Ascending aorta (tissue), 2 donors: ENCODE measurements around the gene GFOD2. TPM values are rescaled to one million over a fixed set of nuclear protein-coding genes. Genes with fewer than 3 reads are reported as not detected.
"Not testable (repeated sequence)": the region's sequence is repeated elsewhere in the genome, so short reads cannot be mapped to it uniquely, and the experiment has no call there.

ENCODE experiments used
- DNase-seq, 2 donors: peaks; one replicate each; pipeline ENCODE4 v3.0.0-alpha.2; 2019; ENCODE audit warnings: low spot score in 2 of 2
- H3K27ac ChIP-seq, 2 donors: fragments of 200-600 bp; sonication (generic); one replicate each; pipeline ENCODE4 v1.5.1; 2016 to 2017; ENCODE audit warnings: mild to moderate bottlenecking in 1 of 2
- H3K27me3 ChIP-seq: fragments of 200-600 bp; sonication (generic); one replicate; pipeline ENCODE4 v1.5.1; 2017
- H3K36me3 ChIP-seq, 2 donors: fragments of 200-600 bp; sonication (generic); one replicate each; pipeline ENCODE4 v1.5.1; 2016
- H3K4me1 ChIP-seq, 2 donors: fragments of 200-600 bp; sonication (generic); one replicate each; pipeline ENCODE4 v1.5.1; 2016 to 2017; ENCODE audit warnings: mild to moderate bottlenecking in 1 of 2
- H3K4me3 ChIP-seq, 2 donors: fragments of 200-600 bp; sonication (generic); one replicate each; pipeline ENCODE4 v1.5.1; 2016 to 2017; ENCODE audit warnings: mild to moderate bottlenecking in 1 of 2
- H3K9me3 ChIP-seq, 2 donors: fragments of 200-600 bp; sonication (generic); one replicate each; pipeline ENCODE4 v1.5.1; 2016
- intact Hi-C: fragments of 100-400 bp; cut with DNase I; formaldehyde crosslinking; loops from one replicate; pipeline ENCODE4 v1.15.1; 2023
- total RNA-seq: library from RNA; depleted of rRNA; stranded (reverse); fragments of >200 nt; gene quantifications from one replicate; pipeline ENCODE4 v1.1.0, GENCODE V29; 2016
- TF ChIP-seq, protein P1 (sequence below), 3 experiments: fragments of 200-600 bp in 2 of 3; fragments of 450-650 bp in 1 of 3; sonication (generic) in 2 of 3; IDR thresholded peaks; one replicate each; pipeline ENCODE4 v1.5.1; 2016 to 2019; ENCODE audit warnings: antibody characterized with exemption in 3 of 3, mild to moderate bottlenecking in 1 of 3, moderate library complexity in 1 of 3

GFOD2 gene
- total RNA-seq, 1 donor from 2014 or later: 43.5 TPM

GRCh38 chr16:67752641-67753040 lies 33.5 kb upstream of the GFOD2 start:
- H3K4me1 ChIP-seq: no peaks in the 10 kb centered on the region
- TF ChIP-seq, protein P1, sequence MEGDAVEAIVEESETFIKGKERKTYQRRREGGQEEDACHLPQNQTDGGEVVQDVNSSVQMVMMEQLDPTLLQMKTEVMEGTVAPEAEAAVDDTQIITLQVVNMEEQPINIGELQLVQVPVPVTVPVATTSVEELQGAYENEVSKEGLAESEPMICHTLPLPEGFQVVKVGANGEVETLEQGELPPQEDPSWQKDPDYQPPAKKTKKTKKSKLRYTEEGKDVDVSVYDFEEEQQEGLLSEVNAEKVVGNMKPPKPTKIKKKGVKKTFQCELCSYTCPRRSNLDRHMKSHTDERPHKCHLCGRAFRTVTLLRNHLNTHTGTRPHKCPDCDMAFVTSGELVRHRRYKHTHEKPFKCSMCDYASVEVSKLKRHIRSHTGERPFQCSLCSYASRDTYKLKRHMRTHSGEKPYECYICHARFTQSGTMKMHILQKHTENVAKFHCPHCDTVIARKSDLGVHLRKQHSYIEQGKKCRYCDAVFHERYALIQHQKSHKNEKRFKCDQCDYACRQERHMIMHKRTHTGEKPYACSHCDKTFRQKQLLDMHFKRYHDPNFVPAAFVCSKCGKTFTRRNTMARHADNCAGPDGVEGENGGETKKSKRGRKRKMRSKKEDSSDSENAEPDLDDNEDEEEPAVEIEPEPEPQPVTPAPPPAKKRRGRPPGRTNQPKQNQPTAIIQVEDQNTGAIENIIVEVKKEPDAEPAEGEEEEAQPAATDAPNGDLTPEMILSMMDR (IDR thresholded peaks at IDR 0.05): no peak
- no peak overlapping the region for H3K4me3 ChIP-seq
- intact Hi-C loops: no loop called here
- no peaks in the 10 kb centered on the region for H3K27me3 ChIP-seq
- no peaks in the 10 kb centered on the region for H3K9me3 ChIP-seq
- H3K27ac ChIP-seq: no peak overlapping the region
- peaks cover 0 to 4% of the 10 kb centered on the region in 2 donors for H3K36me3 ChIP-seq
- DNase-seq: no peak

DNA sequence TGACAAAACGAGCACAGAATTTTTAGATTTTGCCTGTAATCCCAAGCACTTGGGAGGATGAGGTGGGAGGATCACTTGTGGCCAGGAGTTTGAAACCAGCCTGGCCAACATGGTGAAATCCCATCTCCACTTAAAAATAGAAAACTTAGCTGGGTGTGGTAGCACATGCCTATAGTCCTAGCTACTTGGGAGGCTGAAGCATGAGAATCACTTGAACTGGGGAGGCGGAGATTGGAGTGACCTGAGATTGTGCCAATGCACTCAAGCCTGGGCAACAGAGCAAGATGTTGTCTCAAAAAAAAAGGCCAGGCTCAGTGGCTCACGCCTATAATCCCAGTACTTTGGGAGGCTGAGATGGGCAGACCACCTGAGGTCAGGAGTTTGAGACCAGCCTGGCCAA lies 32.2 kb upstream of the GFOD2 start:
- H3K36me3 ChIP-seq, H3K4me1 ChIP-seq, H3K4me3 ChIP-seq, DNase-seq, H3K27me3 ChIP-seq, H3K9me3 ChIP-seq, intact Hi-C loops, H3K27ac ChIP-seq: not testable (repeated sequence)

DNA sequence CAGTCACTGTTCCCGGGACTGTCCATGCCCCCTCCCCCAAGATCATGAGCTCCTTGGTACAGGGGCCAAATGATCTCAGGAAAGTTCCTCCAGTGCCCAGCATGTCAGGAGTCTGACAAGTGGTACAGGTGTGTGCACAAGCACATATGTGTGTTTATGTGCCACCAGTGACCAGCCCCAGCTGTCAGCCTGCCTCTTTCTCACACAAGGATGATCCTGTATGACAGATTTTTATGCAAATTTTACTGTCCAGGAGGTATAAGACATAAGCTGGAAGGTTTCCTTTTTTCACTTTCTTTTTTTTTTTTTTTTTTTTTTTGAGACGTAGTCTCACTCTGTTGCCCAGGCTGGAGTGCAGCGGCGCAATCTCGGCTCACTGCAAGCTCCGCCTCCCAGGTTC lies 31.4 kb upstream of the GFOD2 start:
- intact Hi-C loops: no loop called here
- H3K27me3 ChIP-seq: no peaks in the 10 kb centered on the region
- no peak overlapping the region for H3K27ac ChIP-seq

DNA sequence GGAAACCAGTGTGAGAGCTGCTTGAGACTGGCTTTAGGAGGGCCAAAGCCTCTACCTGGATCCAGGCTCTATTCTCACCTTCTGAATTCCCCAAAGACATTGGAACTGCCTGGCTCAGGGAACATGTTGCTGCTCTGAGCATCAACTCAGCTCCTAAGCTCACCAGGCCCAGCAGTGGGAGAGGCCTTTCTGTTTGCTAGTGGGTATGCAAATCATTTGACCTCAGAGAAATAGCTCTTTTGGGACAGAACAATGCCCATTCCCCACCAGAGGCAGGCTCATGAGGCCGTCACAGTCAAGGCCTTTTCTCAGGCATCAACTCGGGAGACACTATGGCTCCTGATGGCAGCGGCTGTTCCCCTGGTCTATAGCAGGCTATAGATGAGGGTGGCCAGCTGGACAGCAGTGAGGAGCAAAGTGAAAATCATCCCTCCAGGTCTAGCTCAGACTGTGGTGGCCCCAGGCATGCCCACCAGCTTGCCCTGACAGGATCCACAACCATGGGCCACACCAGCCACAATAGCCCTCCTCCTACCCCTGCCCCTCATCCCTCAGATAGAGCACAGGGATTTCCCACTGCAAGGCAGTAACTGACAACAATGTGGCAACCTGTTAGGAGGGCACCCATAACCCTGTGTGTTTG lies 30.4 kb upstream of the GFOD2 start:
- no peak for DNase-seq
- H3K4me1 ChIP-seq: no peaks in the 10 kb centered on the region
- no peak overlapping the region for H3K27ac ChIP-seq
- peaks cover 2 to 4% of the 10 kb centered on the region in 2 donors for H3K36me3 ChIP-seq
- H3K9me3 ChIP-seq: no peaks in the 10 kb centered on the region
- TF ChIP-seq, protein P1 (IDR thresholded peaks at IDR 0.05): no peak
- H3K4me3 ChIP-seq: no peak overlapping the region
- H3K27me3 ChIP-seq: no peaks in the 10 kb centered on the region
- intact Hi-C loops: no loop called here

More for the DNA sequence above, 31.4 kb upstream of the GFOD2 start:
- Histone ChIP-seq H3K36me3 (peaks cover 0 to 4% of the 10 kb centered on the region in 2 donors), H3K4me3 (no peak overlapping the region), H3K9me3 (no peaks in the 10 kb centered on the region), H3K4me1 (no peaks in the 10 kb centered on the region)
- no peak for DNase-seq
- TF ChIP-seq, protein P1 (IDR thresholded peaks at IDR 0.05): no peak

DNA sequence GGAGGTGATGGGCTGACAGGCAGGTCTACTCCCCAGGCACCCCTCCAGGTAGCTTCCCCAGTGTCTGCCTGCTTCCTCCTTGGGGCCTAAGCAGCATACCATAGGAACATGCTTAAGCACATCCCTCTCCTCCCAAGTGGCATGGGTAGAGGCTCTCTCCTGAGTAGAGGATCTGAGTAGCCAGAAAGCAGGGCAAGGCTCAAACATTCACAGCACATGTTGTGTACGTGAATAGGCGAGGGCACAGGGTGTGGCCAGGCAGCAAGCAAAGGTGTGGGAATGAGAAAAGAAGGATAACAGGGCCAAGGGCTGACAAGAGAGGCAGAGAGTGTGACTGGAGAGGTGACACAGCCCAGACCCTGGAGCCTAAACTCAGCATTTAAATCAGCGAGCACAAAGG lies 29.7 kb upstream of the GFOD2 start:
- Histone ChIP-seq H3K4me1 (no peaks in the 10 kb centered on the region), H3K36me3 (peaks cover 9 to 11% of the 10 kb centered on the region in 2 donors), H3K27ac (no peak overlapping the region), H3K4me3 (no peak overlapping the region), H3K9me3 (no peaks in the 10 kb centered on the region), H3K27me3 (no peaks in the 10 kb centered on the region)
- intact Hi-C loops: no loop called here
- DNase-seq: no peak
- TF ChIP-seq, protein P1 (IDR thresholded peaks at IDR 0.05): no peak

DNA sequence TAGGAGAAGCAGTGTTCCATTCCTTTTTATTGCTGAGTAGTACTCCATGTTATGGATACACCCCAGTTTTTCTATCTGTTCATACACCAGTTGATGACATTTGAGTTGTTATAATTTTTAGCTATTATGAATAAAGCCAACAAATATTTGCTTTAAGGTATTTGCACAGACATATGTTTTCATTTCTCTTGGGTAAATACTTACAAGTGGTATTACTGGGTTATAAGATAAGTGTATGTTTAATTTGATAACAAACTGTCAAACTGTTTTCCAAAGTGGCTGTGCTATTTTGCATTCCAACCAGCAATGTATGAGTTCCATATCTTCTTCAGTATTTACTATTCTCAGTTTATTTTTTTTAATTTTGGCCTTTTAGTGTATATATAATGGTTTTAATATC lies 27.7 kb upstream of the GFOD2 start:
- no peaks in the 10 kb centered on the region for H3K4me1 ChIP-seq
- no peak overlapping the region for H3K27ac ChIP-seq
- no peak for DNase-seq
- H3K9me3 ChIP-seq: no peaks in the 10 kb centered on the region
- no peak overlapping the region for H3K4me3 ChIP-seq
- no peaks in the 10 kb centered on the region for H3K27me3 ChIP-seq
- intact Hi-C loops: no loop called here
- TF ChIP-seq, protein P1 (IDR thresholded peaks at IDR 0.05): no peak
- peaks cover 21 to 26% of the 10 kb centered on the region in 2 donors for H3K36me3 ChIP-seq
